Activated CD4-positive, alpha-beta T cell treated with anti-CD3 and anti-CD28 coated beads, Interleukin-2, amount 10 ng/mL, durations not matched to agents 24 days and 14 days (primary cell): Measurements from ENCODE around the gene COX8C. TPM values are rescaled to one million over a fixed set of nuclear protein-coding genes. Genes with fewer than 3 reads are reported as not detected.

Experiments
- DNase-seq: peaks from one replicate; pipeline ENCODE4 v3.0.0; 2022
- H3K27ac Mint-ChIP-seq: one replicate; pipeline ENCODE4 v1.8.0; 2022; ENCODE audit warnings: mild to moderate bottlenecking, mixed read lengths
- H3K27me3 Mint-ChIP-seq: one replicate; pipeline ENCODE4 v1.8.0; 2022; ENCODE audit warnings: mixed read lengths
- H3K36me3 Mint-ChIP-seq: one replicate; pipeline ENCODE4 v1.8.0; 2022; ENCODE audit warnings: low read depth, mild to moderate bottlenecking, mixed read lengths
- H3K4me1 Mint-ChIP-seq: one replicate; pipeline ENCODE4 v1.8.0; 2021; ENCODE audit warnings: mixed read lengths
- H3K4me3 Mint-ChIP-seq: one replicate; pipeline ENCODE4 v1.8.0; 2022; ENCODE audit warnings: mild to moderate bottlenecking, moderate library complexity, mixed read lengths
- H3K9me3 Mint-ChIP-seq: one replicate; pipeline ENCODE4 v1.8.0; 2021; ENCODE audit warnings: mixed read lengths
- intact Hi-C: fragments of 100-400 bp; cut with micrococcal nuclease; formaldehyde crosslinking; loops from one replicate; pipeline ENCODE4 v1.15.1; 2023
- total RNA-seq: library from RNA; stranded (reverse); gene quantifications from 2 replicates; pipeline ENCODE4 v1.2.3, GENCODE V29; 2022

Gene COX8C, protein sequence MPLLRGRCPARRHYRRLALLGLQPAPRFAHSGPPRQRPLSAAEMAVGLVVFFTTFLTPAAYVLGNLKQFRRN
- total RNA-seq: not detected in 2 replicates

DNA sequence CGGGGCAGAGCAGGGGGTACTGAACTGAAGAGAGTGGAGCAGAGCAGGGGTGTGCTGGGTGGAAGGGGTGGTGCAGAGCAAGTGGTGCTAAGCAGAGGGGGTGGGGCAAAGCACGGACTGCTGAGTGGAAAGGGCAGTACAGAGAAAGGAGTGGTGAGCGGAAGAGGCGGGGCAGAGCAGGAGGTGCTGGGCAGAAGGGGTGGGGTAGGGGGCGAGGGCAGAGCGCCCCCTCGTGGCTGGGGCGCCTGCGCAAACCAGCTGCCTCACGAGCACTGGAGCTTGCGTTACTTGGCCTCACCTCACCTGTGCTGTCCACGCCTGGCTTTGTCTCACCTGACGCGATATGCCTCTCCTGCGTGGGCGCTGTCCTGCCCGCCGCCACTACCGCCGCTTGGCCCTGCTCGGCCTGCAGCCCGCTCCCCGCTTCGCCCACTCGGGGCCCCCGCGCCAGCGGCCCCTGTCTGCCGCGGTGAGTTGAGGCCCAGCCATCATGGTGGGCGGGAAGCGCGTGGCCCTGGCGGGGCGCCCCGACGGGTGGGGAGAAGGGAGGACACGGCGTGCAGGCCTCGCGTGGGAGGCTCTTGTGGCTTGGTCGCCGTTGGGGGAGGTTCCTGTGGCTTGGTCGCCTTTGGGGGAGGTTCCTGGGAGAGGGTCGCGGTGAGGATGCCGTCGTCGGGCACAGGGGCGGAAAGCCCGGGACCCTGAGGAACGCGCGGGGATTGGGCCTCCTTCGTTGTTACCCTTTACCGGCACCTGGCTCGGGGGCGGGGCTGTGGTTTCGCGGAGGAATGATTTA, at the start of gene COX8C:
COX8C (plus strand) TSS at position 257 of the 796 bp plus-strand sequence; CDS start at position 344, 87 bp downstream.
- peaks cover 16% of the 10 kb centered on the region for H3K27me3 Mint-ChIP-seq
- H3K4me3 Mint-ChIP-seq: no peak within 1 kb of the TSS
- DNase-seq: no peak
- no peak within 1 kb of the TSS for H3K27ac Mint-ChIP-seq
- H3K9me3 Mint-ChIP-seq: peaks cover 8% of the 10 kb centered on the region
- intact Hi-C loops: no loop called here
- no peaks in the 10 kb centered on the region for H3K36me3 Mint-ChIP-seq
- no peaks in the 10 kb centered on the region for H3K4me1 Mint-ChIP-seq

- Mint-ChIP-seq H3K27ac (no peak overlapping the region), H3K27me3 (no peaks in the 10 kb centered on the region), H3K4me3 (no peak overlapping the region), H3K4me1 (peaks cover 3% of the 10 kb centered on the region), H3K9me3 (no peaks in the 10 kb centered on the region), H3K36me3 (peaks cover 2% of the 10 kb centered on the region)
- intact Hi-C loops: no loop called here
- no peak for DNase-seq
Observed at GRCh38 chr14:93299416-93299815, 47.6 kb upstream of the COX8C start.

GRCh38 chr14:93299866-93300265, 47.1 kb upstream of the COX8C start:
- peaks cover 3% of the 10 kb centered on the region for H3K4me1 Mint-ChIP-seq
- H3K9me3 Mint-ChIP-seq: no peaks in the 10 kb centered on the region
- H3K27ac Mint-ChIP-seq: no peak overlapping the region
- H3K36me3 Mint-ChIP-seq: peaks cover 2% of the 10 kb centered on the region
- DNase-seq: no peak
- H3K4me3 Mint-ChIP-seq: no peak overlapping the region
- intact Hi-C loops: no loop called here
- no peaks in the 10 kb centered on the region for H3K27me3 Mint-ChIP-seq

DNA sequence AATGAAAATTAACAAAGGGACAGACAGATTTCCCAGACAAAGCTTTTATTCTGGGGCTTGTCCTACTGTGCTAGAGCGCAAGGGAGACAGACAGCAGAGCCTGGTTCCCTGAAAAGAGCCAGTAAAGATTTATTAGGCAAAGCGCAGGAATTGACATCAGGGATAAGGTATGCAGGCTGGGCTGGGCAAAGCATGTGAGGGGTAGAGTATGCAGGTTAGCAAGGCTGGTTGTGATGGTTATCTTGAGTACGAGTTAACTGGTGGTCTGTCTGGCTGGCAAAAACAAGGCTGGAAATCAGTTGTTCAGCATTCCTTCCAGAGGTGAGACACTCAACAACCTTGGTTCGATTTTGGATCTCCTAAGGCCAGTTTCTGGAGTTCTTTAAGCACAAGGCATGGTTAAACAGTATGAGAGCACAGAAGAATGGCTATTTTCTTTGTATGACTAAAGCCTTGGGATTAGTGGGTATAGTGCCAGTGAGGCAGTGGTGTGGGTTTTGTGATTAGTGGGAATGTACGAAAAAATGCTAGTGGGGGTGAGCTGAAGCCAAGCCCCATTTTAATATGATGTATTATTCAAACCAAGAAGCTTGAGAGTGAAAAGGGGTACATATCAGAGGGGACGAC, 45.0 kb upstream of the COX8C start:
- Mint-ChIP-seq H3K27me3 (no peaks in the 10 kb centered on the region), H3K9me3 (no peaks in the 10 kb centered on the region), H3K4me1 (peaks cover 3% of the 10 kb centered on the region), H3K36me3 (no peaks in the 10 kb centered on the region), H3K27ac (no peak overlapping the region), H3K4me3 (no peak overlapping the region)
- DNase-seq: no peak
- intact Hi-C loops: no loop called here

DNA sequence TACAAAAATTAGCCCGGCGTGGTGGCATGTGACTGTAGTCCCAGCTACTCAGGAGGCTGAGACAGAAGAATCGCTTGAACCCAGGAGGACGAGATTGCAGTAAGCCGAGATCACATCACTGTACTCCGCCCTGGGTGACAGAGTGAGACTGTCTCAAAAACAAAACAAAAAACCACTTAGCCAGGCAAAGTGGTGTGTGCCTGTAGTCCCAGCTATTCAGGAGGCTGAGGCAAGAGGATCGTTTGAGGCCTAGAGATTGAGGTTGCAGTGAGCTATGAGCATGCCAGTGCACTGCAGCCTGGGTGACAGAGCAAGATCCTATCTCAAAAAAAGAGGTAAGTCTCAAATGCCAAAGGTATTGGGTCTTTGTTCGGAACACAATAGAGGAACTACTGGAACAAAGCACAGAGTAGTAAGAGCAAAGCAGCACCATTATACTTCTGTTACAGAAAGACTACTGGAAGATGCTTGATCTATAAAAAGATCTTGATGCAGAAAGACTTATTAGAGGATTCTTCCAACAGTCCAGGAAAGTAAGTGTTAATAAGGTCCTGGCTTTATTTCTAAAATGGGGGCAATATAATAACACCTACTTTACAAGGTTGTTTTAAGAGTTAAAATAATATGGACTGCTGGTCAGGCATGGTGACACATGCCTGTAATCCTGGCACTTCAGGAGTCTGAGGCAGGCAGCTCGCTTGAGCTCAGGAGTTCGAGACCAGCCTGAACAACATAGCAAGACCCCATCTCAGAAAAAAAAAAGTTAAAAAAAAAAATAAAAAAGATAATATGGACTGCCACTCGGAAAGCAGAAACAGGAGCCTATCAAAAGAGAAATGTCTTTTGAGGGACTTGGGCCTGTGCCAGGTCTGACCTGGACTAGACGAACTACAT, 44.0 kb upstream of the COX8C start:
- Mint-ChIP-seq H3K27ac (no peak overlapping the region), H3K9me3 (no peaks in the 10 kb centered on the region), H3K27me3 (no peaks in the 10 kb centered on the region)

DNA sequence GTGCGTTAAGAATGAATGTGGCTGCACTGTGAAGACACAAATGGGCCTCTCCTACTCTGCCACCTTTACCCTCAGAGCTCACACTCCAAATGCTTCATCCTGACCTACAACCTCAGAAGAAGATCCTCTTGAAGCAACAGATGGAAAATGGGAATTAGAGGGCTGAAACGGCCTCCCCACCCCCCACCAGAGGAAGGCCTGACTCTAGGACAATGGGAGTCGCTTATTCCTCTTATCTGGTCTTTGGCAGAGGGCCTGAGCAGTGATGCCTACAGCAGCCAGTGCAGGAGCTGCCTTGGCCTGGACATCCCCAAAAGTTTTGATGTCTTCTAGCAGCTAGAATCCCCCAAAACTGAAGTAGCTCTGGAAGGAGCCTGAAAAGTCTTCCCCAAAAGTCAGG, 43.3 kb upstream of the COX8C start:
- H3K36me3 Mint-ChIP-seq: no peaks in the 10 kb centered on the region
- H3K4me3 Mint-ChIP-seq: no peak overlapping the region
- H3K9me3 Mint-ChIP-seq: no peaks in the 10 kb centered on the region
- intact Hi-C loops: no loop called here
- no peak overlapping the region for H3K27ac Mint-ChIP-seq
- H3K4me1 Mint-ChIP-seq: peaks cover 6% of the 10 kb centered on the region
- DNase-seq: no peak
- no peaks in the 10 kb centered on the region for H3K27me3 Mint-ChIP-seq

More for the DNA sequence above, 44.0 kb upstream of the COX8C start:
- intact Hi-C loops: no loop called here
- no peak overlapping the region for H3K4me3 Mint-ChIP-seq
- no peaks in the 10 kb centered on the region for H3K36me3 Mint-ChIP-seq
- no peak for DNase-seq
- peaks cover 3% of the 10 kb centered on the region for H3K4me1 Mint-ChIP-seq

DNA sequence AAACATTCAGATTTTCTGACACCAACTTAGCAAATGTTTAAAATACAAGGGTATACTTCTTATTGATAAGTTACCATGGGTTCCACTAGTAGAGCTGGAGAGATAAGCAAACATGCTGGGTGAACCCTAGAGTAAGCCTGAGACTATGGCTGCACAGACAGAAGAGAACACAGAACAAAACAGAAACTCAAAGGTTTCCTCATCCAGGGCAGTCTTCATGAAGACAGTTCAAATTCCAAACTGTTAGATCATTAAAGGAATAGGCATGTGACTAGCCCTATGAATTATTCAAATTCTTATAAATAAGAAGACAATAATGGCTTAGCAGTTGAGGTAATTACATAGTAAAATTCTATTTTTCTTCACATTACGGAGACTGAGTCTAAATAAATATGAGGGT, 42.2 kb upstream of the COX8C start:
- Mint-ChIP-seq H3K27ac (no peak overlapping the region), H3K4me3 (no peak overlapping the region), H3K36me3 (no peaks in the 10 kb centered on the region), H3K27me3 (no peaks in the 10 kb centered on the region), H3K4me1 (peaks cover 7% of the 10 kb centered on the region), H3K9me3 (no peaks in the 10 kb centered on the region)
- intact Hi-C loops: no loop called here
- DNase-seq: no peak

- no peak for DNase-seq
- intact Hi-C loops: no loop called here
- no peak overlapping the region for H3K4me3 Mint-ChIP-seq
- no peaks in the 10 kb centered on the region for H3K9me3 Mint-ChIP-seq
- no peaks in the 10 kb centered on the region for H3K36me3 Mint-ChIP-seq
- H3K27me3 Mint-ChIP-seq: no peaks in the 10 kb centered on the region
- peaks cover 7% of the 10 kb centered on the region for H3K4me1 Mint-ChIP-seq
- no peak overlapping the region for H3K27ac Mint-ChIP-seq
Observed at GRCh38 chr14:93305725-93306418, 41.1 kb upstream of the COX8C start.

DNA sequence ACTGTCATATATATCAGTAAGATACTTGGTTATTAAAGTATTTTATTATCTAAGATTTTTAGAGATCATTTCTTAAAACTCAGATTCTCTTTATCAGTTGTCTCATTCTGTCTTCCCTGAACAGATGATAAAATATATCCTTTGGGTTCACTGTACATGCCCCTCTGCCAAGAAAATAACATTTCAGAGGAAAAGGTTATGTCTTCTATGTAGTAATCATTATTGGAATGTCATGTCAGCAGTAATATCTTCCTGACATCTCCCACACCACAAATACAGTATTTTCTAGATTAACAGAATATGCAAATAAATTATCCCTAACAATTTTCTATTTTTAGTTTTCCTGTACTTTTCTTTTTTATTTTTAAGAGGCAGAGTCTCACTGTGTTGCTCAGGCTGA, 40.2 kb upstream of the COX8C start:
- Mint-ChIP-seq H3K27ac (no peak overlapping the region), H3K27me3 (no peaks in the 10 kb centered on the region), H3K36me3 (no peaks in the 10 kb centered on the region), H3K4me1 (peaks cover 6% of the 10 kb centered on the region), H3K9me3 (no peaks in the 10 kb centered on the region), H3K4me3 (no peak overlapping the region)
- no peak for DNase-seq
- intact Hi-C loops: no loop called here

DNA sequence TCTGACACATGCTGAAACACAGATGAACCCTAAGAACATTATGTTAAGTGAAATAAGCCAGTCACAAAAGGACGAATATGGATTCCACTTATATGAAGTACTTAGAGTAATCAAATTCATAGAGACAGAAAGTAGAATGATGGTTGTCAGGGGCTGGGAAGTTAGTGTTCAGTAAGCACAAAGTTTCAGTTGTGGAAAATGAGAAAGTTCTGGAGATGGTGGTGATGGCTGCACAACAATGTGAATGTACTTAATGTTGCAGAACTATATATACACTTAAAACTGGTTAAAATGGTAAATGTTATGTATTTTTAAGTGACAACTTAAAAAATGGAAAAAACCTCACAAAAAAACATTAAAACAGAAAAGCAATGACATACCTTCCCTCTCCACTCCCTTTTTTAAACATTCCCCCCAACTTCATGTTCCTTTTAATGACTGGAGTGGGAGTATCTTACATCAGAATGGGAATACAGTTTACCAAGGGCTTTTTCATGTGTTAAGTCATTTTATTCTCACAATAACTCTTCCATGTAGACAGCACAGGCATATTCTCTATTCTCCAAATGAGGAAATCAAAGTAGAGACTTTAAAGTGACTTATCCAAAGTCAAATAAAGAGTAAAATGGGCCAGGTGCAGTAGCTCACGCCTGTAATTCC, 38.2 kb upstream of the COX8C start:
- Mint-ChIP-seq H3K9me3 (no peaks in the 10 kb centered on the region), H3K4me1 (peaks cover 5% of the 10 kb centered on the region), H3K27me3 (no peaks in the 10 kb centered on the region), H3K4me3 (no peak overlapping the region), H3K27ac (no peak overlapping the region), H3K36me3 (no peaks in the 10 kb centered on the region)
- intact Hi-C loops: no loop called here
- no peak for DNase-seq

GRCh38 chr14:93309427-93309966, 37.5 kb upstream of the COX8C start:
- no peaks in the 10 kb centered on the region for H3K9me3 Mint-ChIP-seq
- no peak for DNase-seq
- no peaks in the 10 kb centered on the region for H3K36me3 Mint-ChIP-seq
- no peak overlapping the region for H3K27ac Mint-ChIP-seq
- intact Hi-C loops: no loop called here
- H3K27me3 Mint-ChIP-seq: no peaks in the 10 kb centered on the region
- H3K4me1 Mint-ChIP-seq: peaks cover 5% of the 10 kb centered on the region
- no peak overlapping the region for H3K4me3 Mint-ChIP-seq

DNA sequence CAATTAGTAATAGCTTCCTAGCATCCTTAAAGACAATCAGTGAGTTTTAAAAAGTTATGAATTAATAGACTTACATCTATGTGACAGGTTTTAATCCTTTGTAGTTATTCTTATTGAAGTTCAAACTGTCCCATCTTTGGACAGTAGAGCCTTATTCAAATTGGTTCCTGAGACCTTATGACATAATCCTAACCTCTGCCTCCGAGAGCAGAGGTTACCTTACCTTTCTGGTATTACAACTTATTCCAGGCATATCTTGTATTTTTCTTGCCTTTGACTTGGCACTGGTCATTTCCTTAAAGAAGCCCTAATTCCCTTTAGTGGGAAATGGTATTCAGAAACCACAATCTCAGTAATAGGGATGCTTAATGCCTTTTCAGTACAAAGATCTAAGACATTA, 35.9 kb upstream of the COX8C start:
- H3K4me1 Mint-ChIP-seq: peaks cover 5% of the 10 kb centered on the region
- H3K27ac Mint-ChIP-seq: no peak overlapping the region
- no peaks in the 10 kb centered on the region for H3K27me3 Mint-ChIP-seq
- no peaks in the 10 kb centered on the region for H3K36me3 Mint-ChIP-seq
- DNase-seq: no peak
- H3K9me3 Mint-ChIP-seq: no peaks in the 10 kb centered on the region
- no peak overlapping the region for H3K4me3 Mint-ChIP-seq
- intact Hi-C loops: no loop called here

GRCh38 chr14:93315575-93315974, 31.4 kb upstream of the COX8C start:
- intact Hi-C loops: no loop called here
- H3K36me3 Mint-ChIP-seq: peaks cover 4% of the 10 kb centered on the region

More at GRCh38 chr14:93315575-93315974, 31.4 kb upstream of the COX8C start:
- no peaks in the 10 kb centered on the region for H3K9me3 Mint-ChIP-seq
- no peaks in the 10 kb centered on the region for H3K27me3 Mint-ChIP-seq
- no peak for DNase-seq
- H3K27ac Mint-ChIP-seq: no peak overlapping the region
- no peak overlapping the region for H3K4me3 Mint-ChIP-seq
- H3K4me1 Mint-ChIP-seq: peaks cover 9% of the 10 kb centered on the region
